Suprapubic skin (tissue), 4 donors: ENCODE results near the gene SLC25A29.

ENCODE experiments used
- CTCF ChIP-seq, 2 donors: fragments of 200-600 bp in 1 of 2; fragments of 450-650 bp in 1 of 2; sonication (generic) in 1 of 2; IDR thresholded peaks; one replicate each; pipeline ENCODE4 v1.5.1; 2016 to 2019; ENCODE audit warnings: antibody characterized with exemption in 2 of 2, mild to moderate bottlenecking in 1 of 2, moderate library complexity in 1 of 2
- EP300 ChIP-seq: sonication (generic); formaldehyde crosslinking; IDR thresholded peaks from one replicate; pipeline ENCODE4 v1.6.1; 2017; ENCODE audit warnings: antibody characterized with exemption
- POLR2AphosphoS5 ChIP-seq, 3 donors: sonication (generic); formaldehyde crosslinking; IDR thresholded peaks; one replicate each; pipeline ENCODE4 v1.6.1; 2017; ENCODE audit warnings: antibody characterized with exemption in 3 of 3

GRCh38 chr14:100341301-100342031 is 35.2 kb upstream of the SLC25A29 start:
- TF ChIP-seq CTCF (IDR thresholded peaks at IDR 0.05) (no peak), POLR2AphosphoS5 (IDR thresholded peaks at IDR 0.05) (no peak), EP300 (no peak)
